Heart left ventricle (tissue), 16 donors: ENCODE measurements around the gene MINDY4. TPM values are rescaled to one million over a fixed set of nuclear protein-coding genes. Genes with fewer than 3 reads are reported as not detected.

Experiments
- ATAC-seq, 4 donors: fragments of 200-7000 bp; cut with Tn5 transposase; one replicate each; pipeline ENCODE4 v1.9.1; 2020 to 2022; ENCODE audit warnings: moderate library complexity in 4 of 4, mild to moderate bottlenecking in 3 of 4, moderate number of reproducible peaks in 1 of 4
- DNase-seq, 5 donors: peaks; one replicate each; pipeline ENCODE4 v3.0.0-alpha.2; 2020
- H3K27ac ChIP-seq, 12 donors: fragments of 200-600 bp; sonication (generic) in 4 of 12; one replicate each; pipeline versions ENCODE4 v1.5.0 to v1.8.0; 2016 to 2022; ENCODE audit warnings: mild to moderate bottlenecking in 2 of 12
- H3K27me3 ChIP-seq, 9 donors: fragments of 200-600 bp; sonication (generic) in 2 of 9; one replicate each; pipeline versions ENCODE4 v1.5.1 to v1.8.0; 2016 to 2022; ENCODE audit warnings: mild to moderate bottlenecking in 3 of 9
- H3K36me3 ChIP-seq, 9 donors: fragments of 200-600 bp; sonication (generic) in 2 of 9; one replicate each; pipeline versions ENCODE4 v1.5.0 to v1.8.0; 2018 to 2022; ENCODE audit warnings: mild to moderate bottlenecking in 2 of 9
- H3K4me1 ChIP-seq, 12 donors: fragments of 200-600 bp; sonication (generic) in 4 of 12; one replicate each; pipeline versions ENCODE4 v1.5.0 to v1.8.0; 2016 to 2022; ENCODE audit warnings: mild to moderate bottlenecking in 3 of 12
- H3K4me3 ChIP-seq, 12 donors: fragments of 200-600 bp; sonication (generic) in 4 of 12; one replicate each; pipeline versions ENCODE4 v1.5.0 to v1.8.0; 2017 to 2022; ENCODE audit warnings: mild to moderate bottlenecking in 9 of 12, moderate library complexity in 4 of 12
- H3K9me3 ChIP-seq, 12 donors: fragments of 200-600 bp; sonication (generic) in 4 of 12; one replicate each; pipeline versions ENCODE4 v1.5.0 to v1.8.0; 2016 to 2022; ENCODE audit warnings: mild to moderate bottlenecking in 1 of 12
- POLR2A ChIP-seq, 2 donors: fragments of 450-650 bp; IDR thresholded peaks; one replicate each; pipeline ENCODE4 v1.6.1; 2017; ENCODE audit warnings: antibody characterized with exemption in 2 of 2, mild to moderate bottlenecking in 2 of 2, moderate library complexity in 2 of 2
- WGBS, 4 donors: extraction: QIAGEN DNeasy Blood & Tissue Kit in 2 of 4; methylation state at CpG; one replicate each; pipeline versions ENCODE4 v1.1.5 to v1.1.7; 2013 to 2018; 5-methylcytosine and 5-hydroxymethylcytosine counted together
- intact Hi-C, 10 donors: fragments of 100-400 bp; cut with DNase I; formaldehyde crosslinking; loops; one replicate each; pipeline versions ENCODE4 v1.11.1 to v1.14.2; 2022
- polyA plus RNA-seq, 2 donors: library from polyadenylated mRNA; stranded (reverse); fragments of 200-250 nt; gene quantifications; one replicate each; pipeline ENCODE4 v1.2.3, GENCODE V29; 2013
- total RNA-seq, 9 donors: library from RNA; depleted of rRNA in 2 of 9; stranded (reverse); fragments of >200 nt in 2 of 9; fragmentation: NEBNext Ultra II Directional in 3 of 9; extraction: Animal tissue kit (Norgen Biotek cat#: 25700) in 3 of 9; gene quantifications; one replicate each; pipeline versions ENCODE4 v1.1.0 to v1.2.4, GENCODE V29; 2016 to 2023
- TF ChIP-seq, protein P1 (sequence below), 12 donors: fragments of 200-600 bp; sonication (generic) in 4 of 12; IDR thresholded peaks; one replicate each; pipeline versions ENCODE4 v1.5.0 to v1.8.0; 2018 to 2022; ENCODE audit warnings: antibody characterized with exemption in 12 of 12, mild to moderate bottlenecking in 5 of 12
- donor health status: ischemic (EF 13 %, LVEDD 7.1; RV severe dilation, severe dysfunction).
- donor health status: healthy with polysubstance abuse.
- donor health status: DM: no; HTN: yes; CAD: no.
- donor health status: DM: no; HTN: no; CAD: no.
- donor health status: ischemic (EF 25% LVEDD 6.9; RV normal size, moderate dysfunction).
- donor health status: ischemic (EF 25% LVEDD 5.7; RV mildly dilated, moderate dysfunction).
- donor health status: healthy.
- donor health status: DM: yes; HTN: yes; CAD: no.
- donor health status: ischemic (EF 35%, LVEDD 5.7; RV mildly dilated, moderate dysfunction).
- donor health status: nonischemic (EF 11% LVEDD 7.7; RV severe dilation, severe dysfunction).
- donor health status: DM: yes; HTN: yes; CAD: no.
- donor health status: PGD.
- donor health status: ischemic (EF 29% LVEDD 5.4; RV normal size, mild dysfunction).
- donor health status: nonischemic (EF 23%, LVEDD 6.1; RV moderate dilation, normal function).

The MINDY4 gene
- total and polyA plus RNA-seq, 11 donors: 1.3 to 6.0 (median 2.9) TPM

- peaks cover 0 to 11% (median 0%) of the 10 kb centered on the region in 9 donors for H3K36me3 ChIP-seq
- H3K4me1 ChIP-seq: peaks cover 0 to 16% (median 3%) of the 10 kb centered on the region in 12 donors
- intact Hi-C loops: no loop called here
- TF ChIP-seq, protein P1, sequence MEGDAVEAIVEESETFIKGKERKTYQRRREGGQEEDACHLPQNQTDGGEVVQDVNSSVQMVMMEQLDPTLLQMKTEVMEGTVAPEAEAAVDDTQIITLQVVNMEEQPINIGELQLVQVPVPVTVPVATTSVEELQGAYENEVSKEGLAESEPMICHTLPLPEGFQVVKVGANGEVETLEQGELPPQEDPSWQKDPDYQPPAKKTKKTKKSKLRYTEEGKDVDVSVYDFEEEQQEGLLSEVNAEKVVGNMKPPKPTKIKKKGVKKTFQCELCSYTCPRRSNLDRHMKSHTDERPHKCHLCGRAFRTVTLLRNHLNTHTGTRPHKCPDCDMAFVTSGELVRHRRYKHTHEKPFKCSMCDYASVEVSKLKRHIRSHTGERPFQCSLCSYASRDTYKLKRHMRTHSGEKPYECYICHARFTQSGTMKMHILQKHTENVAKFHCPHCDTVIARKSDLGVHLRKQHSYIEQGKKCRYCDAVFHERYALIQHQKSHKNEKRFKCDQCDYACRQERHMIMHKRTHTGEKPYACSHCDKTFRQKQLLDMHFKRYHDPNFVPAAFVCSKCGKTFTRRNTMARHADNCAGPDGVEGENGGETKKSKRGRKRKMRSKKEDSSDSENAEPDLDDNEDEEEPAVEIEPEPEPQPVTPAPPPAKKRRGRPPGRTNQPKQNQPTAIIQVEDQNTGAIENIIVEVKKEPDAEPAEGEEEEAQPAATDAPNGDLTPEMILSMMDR (IDR thresholded peaks at IDR 0.05): no peak
- TF ChIP-seq POLR2A (IDR thresholded peaks at IDR 0.05): no peak
- no peaks in the 10 kb centered on the region for H3K27me3 ChIP-seq
- ATAC-seq (no peak), DNase-seq (no peak)
- no peaks in the 10 kb centered on the region for H3K9me3 ChIP-seq
- H3K4me3 ChIP-seq: no peak overlapping the region
- WGBS, 4 donors: 81 to 100% (median 90%) methylated on average over 6 of the region's 6 CpGs
- no peak overlapping the region for H3K27ac ChIP-seq
Measured at GRCh38 chr7:30824821-30825720, 53.9 kb downstream of the MINDY4 start.

DNA sequence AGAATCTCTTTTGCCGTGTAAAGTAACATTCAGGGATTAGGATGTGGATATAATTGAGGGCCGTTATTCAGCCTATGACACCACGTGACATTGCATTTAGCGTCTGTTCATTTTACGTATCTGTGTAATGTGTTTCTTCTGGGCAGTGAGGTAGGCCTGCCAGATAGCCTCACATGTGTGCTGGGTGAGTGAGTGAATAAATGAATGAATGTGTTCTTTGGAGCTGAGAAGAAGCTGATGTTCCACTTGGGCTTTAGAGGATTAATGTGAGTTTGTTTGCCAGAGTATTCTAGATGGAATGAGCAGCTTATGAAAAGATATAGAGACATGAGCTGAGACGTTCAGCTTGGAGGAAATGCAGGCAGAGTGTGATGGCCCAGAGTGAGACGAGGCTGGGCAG lies 55.0 kb downstream of the MINDY4 start:
- H3K27ac ChIP-seq: no peak overlapping the region
- TF ChIP-seq, protein P1 (IDR thresholded peaks at IDR 0.05): no peak
- no peak for TF ChIP-seq POLR2A (IDR thresholded peaks at IDR 0.05)
- 93 to 96% (median 95%) methylated on average over 7 of the region's 7 CpGs for WGBS, 4 donors
- no peak overlapping the region for H3K4me3 ChIP-seq
- no peak for DNase-seq
- H3K4me1 ChIP-seq: peaks cover 0 to 13% (median 3%) of the 10 kb centered on the region in 12 donors
- ATAC-seq: no peak
- no peaks in the 10 kb centered on the region for H3K27me3 ChIP-seq
- H3K36me3 ChIP-seq: peaks cover 0 to 11% (median 0%) of the 10 kb centered on the region in 9 donors
- no peaks in the 10 kb centered on the region for H3K9me3 ChIP-seq
- intact Hi-C loops: no loop called here

DNA sequence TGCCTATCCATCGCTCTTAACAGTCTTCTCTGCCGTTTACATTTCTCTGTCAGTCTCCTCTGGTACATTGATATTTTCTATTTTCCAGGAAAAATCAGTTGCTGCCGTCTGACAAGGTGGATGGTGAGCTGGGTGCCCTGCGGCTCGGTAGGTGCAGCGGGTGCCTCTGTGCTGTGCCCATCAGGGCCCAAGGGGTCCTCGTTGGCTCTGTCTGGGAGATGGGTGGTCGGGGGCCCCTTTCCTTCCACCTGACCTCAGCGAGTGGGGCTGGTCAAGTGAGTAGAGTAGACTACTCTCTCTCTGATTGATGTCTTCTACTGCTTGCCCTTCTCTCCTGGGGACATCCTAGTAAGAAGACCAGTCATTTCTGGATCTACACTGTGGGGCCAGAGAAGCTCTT lies 57.4 kb downstream of the MINDY4 start:
- intact Hi-C loops: no loop called here
- ATAC-seq: no peak
- TF ChIP-seq, protein P1 (IDR thresholded peaks at IDR 0.05): no peak
- TF ChIP-seq POLR2A (IDR thresholded peaks at IDR 0.05): no peak

GRCh38 chr7:30829471-30829870 lies 58.3 kb downstream of the MINDY4 start:
- H3K36me3 ChIP-seq: peaks cover 0 to 16% (median 0%) of the 10 kb centered on the region in 9 donors
- intact Hi-C loops: no loop called here
- 89 to 97% (median 92%) methylated on average over 2 of the region's 2 CpGs for WGBS, 4 donors
- ATAC-seq (no peak), DNase-seq (no peak)
- no peak overlapping the region for H3K27ac ChIP-seq
- no peak for TF ChIP-seq POLR2A (IDR thresholded peaks at IDR 0.05)
- TF ChIP-seq, protein P1 (IDR thresholded peaks at IDR 0.05): no peak
- H3K4me1 ChIP-seq: peaks cover 0 to 5% (median 0%) of the 10 kb centered on the region in 12 donors
- peaks cover 0 to 10% (median 0%) of the 10 kb centered on the region in 12 donors for H3K9me3 ChIP-seq
- H3K4me3 ChIP-seq: no peak overlapping the region
- H3K27me3 ChIP-seq: no peaks in the 10 kb centered on the region

More for the DNA sequence above, 57.4 kb downstream of the MINDY4 start:
- H3K4me3 ChIP-seq: no peak overlapping the region
- H3K4me1 ChIP-seq: peaks cover 0 to 5% (median 0%) of the 10 kb centered on the region in 12 donors
- H3K27ac ChIP-seq: no peak overlapping the region
- no peaks in the 10 kb centered on the region for H3K27me3 ChIP-seq
- H3K36me3 ChIP-seq: peaks cover 0 to 16% (median 0%) of the 10 kb centered on the region in 9 donors
- peaks cover 0 to under 1% (median 0%) of the 10 kb centered on the region in 12 donors for H3K9me3 ChIP-seq
- no peak for DNase-seq
- WGBS, 4 donors: 92 to 96% (median 95%) methylated on average over 9 of the region's 9 CpGs
